MM.1S (cell line): Measurements from ENCODE around the gene NOS3.

ENCODE experiments used
- EZH2 ChIP-seq: fragments of 300-600 bp; sonication (generic); optimal IDR thresholded peaks from 2 replicates; pipeline ENCODE3; 2017; ENCODE audit warnings: low read depth, mild to moderate bottlenecking, antibody characterized with exemption, low read length, mixed read lengths
- EZH2phosphoT487 ChIP-seq: fragments of 300-600 bp; sonication (generic); IDR thresholded peaks from 2 replicates; pipeline ENCODE4 v1.6.1; 2018; ENCODE audit warnings: antibody characterized with exemption, low read length
- TF ChIP-seq, protein P1 (sequence below): fragments of 300-600 bp; sonication (generic); IDR thresholded peaks from 2 replicates; pipeline ENCODE4 v1.5.1; 2016; ENCODE audit warnings: antibody characterized with exemption, low read length, mixed read lengths

DNA sequence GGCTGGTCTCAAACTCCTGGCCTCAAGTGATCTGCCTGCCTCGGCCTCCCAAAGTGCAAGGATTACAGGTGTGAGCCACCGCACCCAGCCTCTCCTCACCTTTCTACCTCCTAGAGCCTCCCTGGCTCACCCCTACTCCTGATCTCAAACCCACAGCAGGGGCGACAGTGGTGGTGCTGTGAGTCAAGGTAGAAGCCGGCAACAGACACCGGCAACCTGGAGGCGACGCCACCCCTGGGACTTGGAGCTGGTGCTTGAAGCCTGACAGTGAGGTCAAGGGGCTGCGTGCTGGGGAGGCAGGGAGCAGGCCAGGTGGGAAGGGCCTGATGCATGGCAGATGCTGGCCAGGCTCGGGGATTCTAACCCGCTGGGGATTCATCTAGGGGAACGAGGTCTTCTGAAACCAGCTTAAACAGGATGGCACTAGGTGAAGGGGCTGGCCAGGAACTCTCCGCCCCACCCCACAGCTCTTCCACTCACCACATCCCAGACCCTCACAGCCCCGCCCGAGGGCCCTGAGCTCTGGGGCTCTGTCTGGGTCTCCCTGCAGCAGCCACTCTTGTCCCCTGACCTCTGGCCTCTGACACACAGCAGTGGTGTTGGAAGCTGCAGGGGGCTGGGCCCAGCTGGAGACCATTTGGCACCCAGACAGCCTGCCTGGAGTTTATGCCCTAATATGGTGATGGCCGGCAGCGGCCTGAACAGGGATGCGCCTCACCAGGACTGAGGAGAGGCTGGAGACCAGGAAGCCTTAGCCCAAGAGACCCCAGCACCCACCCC lies 29.1 kb upstream of the NOS3 start:
- TF ChIP-seq EZH2: no peak
- TF ChIP-seq, protein P1, sequence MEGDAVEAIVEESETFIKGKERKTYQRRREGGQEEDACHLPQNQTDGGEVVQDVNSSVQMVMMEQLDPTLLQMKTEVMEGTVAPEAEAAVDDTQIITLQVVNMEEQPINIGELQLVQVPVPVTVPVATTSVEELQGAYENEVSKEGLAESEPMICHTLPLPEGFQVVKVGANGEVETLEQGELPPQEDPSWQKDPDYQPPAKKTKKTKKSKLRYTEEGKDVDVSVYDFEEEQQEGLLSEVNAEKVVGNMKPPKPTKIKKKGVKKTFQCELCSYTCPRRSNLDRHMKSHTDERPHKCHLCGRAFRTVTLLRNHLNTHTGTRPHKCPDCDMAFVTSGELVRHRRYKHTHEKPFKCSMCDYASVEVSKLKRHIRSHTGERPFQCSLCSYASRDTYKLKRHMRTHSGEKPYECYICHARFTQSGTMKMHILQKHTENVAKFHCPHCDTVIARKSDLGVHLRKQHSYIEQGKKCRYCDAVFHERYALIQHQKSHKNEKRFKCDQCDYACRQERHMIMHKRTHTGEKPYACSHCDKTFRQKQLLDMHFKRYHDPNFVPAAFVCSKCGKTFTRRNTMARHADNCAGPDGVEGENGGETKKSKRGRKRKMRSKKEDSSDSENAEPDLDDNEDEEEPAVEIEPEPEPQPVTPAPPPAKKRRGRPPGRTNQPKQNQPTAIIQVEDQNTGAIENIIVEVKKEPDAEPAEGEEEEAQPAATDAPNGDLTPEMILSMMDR: no peak
- no peak for TF ChIP-seq EZH2phosphoT487
